ENCODE measurements around the gene SLC66A3. TPM values are rescaled to one million over a fixed set of nuclear protein-coding genes. Genes with fewer than 3 reads are reported as not detected.

The SLC66A3 gene
- total RNA-seq, 1 experiment from 2014 or later, result 13.3 TPM

DNA sequence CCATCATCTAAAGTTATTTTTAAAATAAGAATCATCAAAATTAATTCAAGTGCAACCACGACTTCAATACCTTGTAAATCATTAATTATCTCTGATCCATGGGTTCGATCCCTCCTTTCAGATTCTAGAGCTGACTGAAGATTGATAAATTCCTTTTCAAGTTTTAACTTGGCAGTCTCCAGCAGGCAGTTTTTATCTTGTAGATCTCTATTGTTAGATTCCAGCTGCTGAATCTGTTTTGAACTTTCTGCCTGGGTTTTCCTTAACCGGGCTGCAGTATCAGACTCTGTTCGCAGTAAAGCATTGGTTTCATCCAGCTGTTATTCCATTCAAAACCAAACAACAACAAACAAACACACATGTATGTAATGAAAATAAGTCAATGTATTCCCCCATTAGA, 59.5 kb downstream of the SLC66A3 start:
- Histone ChIP-seq H3K56ac (ENCODE audit: insufficient read length, low read depth, low read length) (no peak overlapping the region), H3T11ph (ENCODE audit: low read length) (no peak overlapping the region), H4K8ac (replicated peaks; ENCODE audit: insufficient read length, low read depth, low read length) (no peak overlapping the region), H3K23ac (ENCODE audit: insufficient read length, low read depth, low read length) (no peak overlapping the region), H3K4me1 (ENCODE audit: insufficient read depth, low read length) (no peaks in the 10 kb centered on the region), H2BK15ac (ENCODE audit: low read depth, low read length) (no peak overlapping the region), H3K4me2 (ENCODE audit: insufficient read depth, insufficient read length, low read length) (no peak overlapping the region), H3K9ac (ENCODE audit: extremely low read depth, insufficient read length, low read length) (no peak overlapping the region), H2AK5ac (ENCODE audit: insufficient read length, low read length) (no peak overlapping the region), H4K20me1 (ENCODE audit: control insufficient read depth, insufficient read depth, insufficient read length) (no peaks in the 10 kb centered on the region), H3K79me2 (ENCODE audit: insufficient read depth, low read length) (no peaks in the 10 kb centered on the region), H2BK12ac (ENCODE audit: insufficient read length, low read depth, low read length) (no peak overlapping the region), H3K9me3 (ENCODE audit: control insufficient read depth, low read depth, low read length) (no peaks in the 10 kb centered on the region), H3K4ac (ENCODE audit: low read depth, low read length) (no peak overlapping the region), H3K79me1 (ENCODE audit: insufficient read depth, low read depth, low read length, poor library complexity, severe bottlenecking) (no peaks in the 10 kb centered on the region), H3K27me3 (ENCODE audit: insufficient read depth, low read length) (no peaks in the 10 kb centered on the region), H2BK20ac (ENCODE audit: low read depth, low read length, poor library complexity, severe bottlenecking) (no peak overlapping the region), H3K14ac (ENCODE audit: insufficient read depth, low read length) (no peak overlapping the region), H3K18ac (ENCODE audit: insufficient read length, low read depth, low read length) (no peak overlapping the region), H2BK5ac (ENCODE audit: insufficient read length, low read length) (no peak overlapping the region), H3K27ac (ENCODE audit: insufficient read length, low read depth, low read length) (no peak overlapping the region), H2BK120ac (ENCODE audit: low read depth, low read length, poor library complexity, severe bottlenecking) (no peak overlapping the region), H2AFZ (ENCODE audit: low read length) (no peak overlapping the region), H4K5ac (ENCODE audit: insufficient read length, low read depth, low read length) (no peak overlapping the region), H4K91ac (ENCODE audit: insufficient read length, low read depth, low read length) (no peak overlapping the region), H3K23me2 (ENCODE audit: insufficient read length, low read depth, low read length, poor library complexity, severe bottlenecking) (no peaks in the 10 kb centered on the region)
- peak overlapping the region in 1 of 3 experiments; percentile 63; a peak in 1 of 7 replicates for H3K27ac Mint-ChIP-seq
- peaks cover 26 to 81% (median 53%) of the 10 kb centered on the region in 3 experiments for H3K36me3 Mint-ChIP-seq (ENCODE audit: insufficient read depth in 1 of 3, low read depth in 3 of 3)
- no peak for DNase-seq
- H3K4me1 Mint-ChIP-seq, result no peaks in the 10 kb centered on the region
- no peak overlapping the region for H3K4me3 Mint-ChIP-seq
- H3K9me3 Mint-ChIP-seq, result no peaks in the 10 kb centered on the region; a peak in 1 of 5 replicates
- no peak for TF ChIP-seq CTCF (conservative IDR thresholded peaks at IDR 0.05)
- WGBS (ENCODE audit: extremely low coverage, insufficient read length, low lambda C conversion rate), result no CpG with 5 or more reads among the region's 4 CpGs
- no peaks in the 10 kb centered on the region for H3K27me3 Mint-ChIP-seq (ENCODE audit: low read depth)
